DMS114 treated with DMSO at 0.1 percent for 48 hours (cell line): ENCODE results near the gene SOST.

Experiments
- DNase-seq: peaks from one replicate; lab custom pipeline; 2025; ENCODE audit not compliant: unreplicated experiment; lab: John Stamatoyannopoulos, UW

SOST gene

GRCh38 chr17:43745541-43745940, 13.1 kb downstream of the SOST start:
- DNase-seq = no peak

- no peak for DNase-seq
Measured at GRCh38 chr17:43741636-43742035, 17.0 kb downstream of the SOST start.

- no peak for DNase-seq
Measured at GRCh38 chr17:43740541-43740940, 18.1 kb downstream of the SOST start.

- DNase-seq = no peak
Measured at GRCh38 chr17:43737722-43738121, 20.9 kb downstream of the SOST start.

DNA sequence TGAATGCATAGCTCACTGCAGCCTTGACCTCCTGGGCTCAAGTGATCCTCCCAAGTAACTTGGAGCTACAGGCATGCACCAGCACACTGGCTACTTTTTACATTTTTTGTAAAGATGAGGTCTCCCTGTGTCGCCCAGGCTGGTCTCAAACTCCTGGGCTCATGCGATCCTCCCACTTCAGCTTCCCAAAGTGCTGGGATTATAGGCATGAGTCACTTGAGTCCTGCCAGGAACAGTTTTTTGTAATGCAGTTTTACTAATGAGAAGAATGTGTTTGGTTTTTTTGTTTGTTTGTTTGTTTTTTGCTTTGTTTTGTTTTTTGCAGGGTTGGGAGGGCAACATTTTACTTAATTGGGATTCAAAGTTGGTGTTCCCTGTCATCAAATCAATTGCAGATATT, 22.2 kb downstream of the SOST start:
- no peak for DNase-seq

DNA sequence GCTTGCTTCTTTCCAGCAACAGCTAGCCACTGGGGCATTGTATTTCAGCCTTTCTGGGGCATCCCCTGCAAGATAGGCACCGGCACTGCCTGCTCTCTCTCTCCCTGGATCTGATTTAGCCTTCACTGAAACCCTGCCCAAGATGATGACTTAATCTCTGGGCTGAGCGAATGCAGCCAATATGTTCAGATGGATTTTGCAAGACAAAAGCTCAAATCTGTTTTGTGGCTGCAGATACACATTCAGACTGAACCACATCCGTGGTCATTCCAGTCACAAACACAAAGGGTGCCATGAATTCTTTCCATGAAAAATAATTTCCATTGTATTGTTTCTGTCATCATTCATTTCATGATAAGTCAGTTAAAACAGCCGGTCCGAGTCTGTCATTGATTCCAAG, 24.2 kb downstream of the SOST start:
- no peak for DNase-seq

DNA sequence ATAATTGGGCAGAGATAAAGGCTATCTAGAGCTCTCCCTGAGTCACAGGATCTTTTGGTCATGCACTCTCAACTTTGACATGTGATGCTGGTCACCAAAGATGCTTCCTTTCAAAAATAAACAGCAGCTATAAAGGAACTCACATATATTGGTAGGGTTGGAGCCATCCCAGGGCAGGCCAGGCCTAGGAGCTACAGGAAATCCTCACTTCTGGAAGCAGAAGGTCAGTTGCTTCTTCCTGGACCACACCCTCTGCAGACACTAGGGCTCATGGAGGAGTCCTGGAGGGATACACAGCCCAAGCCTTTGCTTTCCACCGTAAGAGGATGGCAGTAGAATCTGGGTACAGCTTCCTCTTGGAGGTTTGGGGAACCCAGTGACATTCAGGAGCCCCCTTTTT, 24.6 kb downstream of the SOST start:
- no peak for DNase-seq

- DNase-seq = no peak
Measured at GRCh38 chr17:43732958-43733357, 25.6 kb downstream of the SOST start.

DNA sequence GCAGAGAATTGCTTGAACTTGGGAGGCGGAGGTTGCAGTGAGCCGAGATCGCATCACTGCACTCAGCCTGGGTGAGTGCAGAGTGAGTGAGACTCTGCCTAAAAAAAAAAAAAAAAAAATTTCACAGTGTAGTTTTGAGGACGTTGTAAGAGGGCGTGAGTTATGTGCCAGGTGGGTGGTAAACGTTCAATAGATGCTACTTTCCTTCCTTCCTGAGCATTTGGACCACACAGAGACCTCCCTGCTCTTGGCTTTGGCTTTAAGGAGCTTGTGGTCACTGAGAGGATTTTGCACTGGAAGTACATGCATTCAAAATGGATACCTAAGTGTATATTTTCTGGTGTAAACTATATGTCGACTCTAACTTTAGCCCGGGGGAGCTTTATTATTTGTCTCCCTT, 30.5 kb downstream of the SOST start:
- no peak for DNase-seq

- no peak for DNase-seq
Measured at GRCh38 chr17:43723697-43724359, 34.8 kb downstream of the SOST start.

- no peak for DNase-seq
Measured at GRCh38 chr17:43722870-43723665, 35.5 kb downstream of the SOST start.

DNA sequence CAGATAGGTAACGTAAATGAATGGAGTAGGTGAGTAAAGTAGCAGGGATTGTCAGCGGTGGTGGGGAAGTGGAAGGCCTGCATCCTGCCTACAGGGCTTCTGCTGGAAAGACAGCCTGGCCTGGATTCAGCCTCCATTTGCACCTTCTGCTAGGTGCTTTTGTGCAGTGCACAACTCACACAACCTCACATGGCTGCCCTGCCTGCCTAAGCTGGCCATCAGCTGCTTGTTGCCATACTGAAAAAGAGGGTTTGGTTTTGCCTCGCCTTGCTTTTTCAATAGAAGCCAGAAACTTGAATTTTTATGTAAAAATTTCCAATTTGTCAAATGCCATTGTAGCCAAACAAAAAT, 36.3 kb downstream of the SOST start:
- DNase-seq = no peak

DNA sequence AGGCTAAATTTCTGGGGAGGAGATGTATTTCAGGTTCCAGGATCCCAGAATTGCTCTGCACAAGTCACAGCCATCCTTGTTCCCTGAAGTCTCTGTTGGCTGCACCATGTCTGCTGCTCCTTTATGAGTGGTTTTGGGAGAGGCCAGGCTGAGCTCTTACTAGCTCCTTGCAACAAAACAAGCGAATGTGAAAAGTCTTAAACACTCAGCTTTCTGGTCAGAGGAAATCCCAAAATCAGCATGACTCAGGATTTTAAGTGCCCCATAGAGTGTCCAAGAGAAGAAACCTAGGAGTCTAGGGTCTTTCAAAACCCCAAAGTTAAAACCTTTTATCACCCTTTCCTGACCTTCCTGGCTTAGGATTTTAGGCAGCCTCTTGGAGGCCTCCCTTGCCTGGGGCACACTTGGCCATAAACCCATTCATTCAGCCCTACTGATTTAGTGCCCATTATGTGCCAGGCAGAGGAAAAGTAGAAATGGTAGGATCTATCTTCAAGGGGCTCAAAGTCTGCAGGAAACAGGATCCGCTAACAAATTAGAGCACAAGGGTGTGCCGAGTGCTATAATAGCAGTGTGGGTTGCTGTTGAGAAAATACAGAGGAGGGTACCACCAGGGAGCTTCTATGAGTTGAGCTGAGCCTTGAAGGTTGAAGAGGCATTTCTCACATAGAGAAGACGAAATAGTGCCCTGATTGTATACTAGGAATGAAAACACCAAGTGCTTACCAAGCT, 36.9 kb downstream of the SOST start:
- no peak for DNase-seq

- peak; percentile 29 for DNase-seq
Measured at GRCh38 chr17:43720311-43721060, 38.1 kb downstream of the SOST start.

DNA sequence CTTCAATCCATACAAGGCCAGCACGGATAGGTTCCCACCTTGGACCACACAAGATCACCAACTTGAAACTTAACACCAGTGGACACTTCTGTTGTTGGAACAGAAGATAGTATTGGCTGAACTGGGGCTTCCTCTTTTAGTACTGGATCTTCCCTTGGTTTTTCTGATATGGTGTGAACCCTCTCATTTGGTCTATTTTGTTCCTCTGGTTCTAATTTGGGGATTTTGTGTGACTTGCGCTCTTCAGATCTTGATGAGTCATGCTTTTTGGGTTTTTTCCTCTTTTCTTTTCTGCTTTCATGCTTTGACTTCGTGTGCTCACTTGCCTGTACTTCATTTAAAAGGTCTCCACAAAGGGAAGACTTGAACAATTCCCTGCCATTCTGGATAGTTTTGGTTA, 39.0 kb downstream of the SOST start:
- DNase-seq = no peak

- DNase-seq = no peak
Measured at GRCh38 chr17:43718544-43718943, 40.0 kb downstream of the SOST start.

DNA sequence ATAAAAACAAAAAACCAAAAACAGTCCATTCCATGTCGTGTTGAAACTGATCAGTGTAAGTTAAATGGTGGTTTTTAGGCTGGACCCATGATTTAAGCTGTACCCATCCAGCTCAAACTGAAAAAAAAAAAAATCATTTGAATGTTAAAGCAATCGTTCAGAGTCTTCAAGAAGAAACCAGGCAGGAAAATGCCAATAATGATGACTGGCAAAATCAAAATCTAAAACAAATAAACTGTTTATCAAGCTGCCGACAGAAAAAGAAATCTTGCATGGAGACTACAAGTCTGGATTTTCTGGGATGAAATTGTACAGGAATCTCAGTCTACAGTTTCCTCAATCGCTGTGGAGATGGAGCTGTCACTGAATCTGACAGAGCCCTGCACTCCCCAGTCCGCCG, 40.7 kb downstream of the SOST start:
- DNase-seq = no peak

GRCh38 chr17:43714465-43715149, 44.0 kb downstream of the SOST start:
- DNase-seq = no peak

DNA sequence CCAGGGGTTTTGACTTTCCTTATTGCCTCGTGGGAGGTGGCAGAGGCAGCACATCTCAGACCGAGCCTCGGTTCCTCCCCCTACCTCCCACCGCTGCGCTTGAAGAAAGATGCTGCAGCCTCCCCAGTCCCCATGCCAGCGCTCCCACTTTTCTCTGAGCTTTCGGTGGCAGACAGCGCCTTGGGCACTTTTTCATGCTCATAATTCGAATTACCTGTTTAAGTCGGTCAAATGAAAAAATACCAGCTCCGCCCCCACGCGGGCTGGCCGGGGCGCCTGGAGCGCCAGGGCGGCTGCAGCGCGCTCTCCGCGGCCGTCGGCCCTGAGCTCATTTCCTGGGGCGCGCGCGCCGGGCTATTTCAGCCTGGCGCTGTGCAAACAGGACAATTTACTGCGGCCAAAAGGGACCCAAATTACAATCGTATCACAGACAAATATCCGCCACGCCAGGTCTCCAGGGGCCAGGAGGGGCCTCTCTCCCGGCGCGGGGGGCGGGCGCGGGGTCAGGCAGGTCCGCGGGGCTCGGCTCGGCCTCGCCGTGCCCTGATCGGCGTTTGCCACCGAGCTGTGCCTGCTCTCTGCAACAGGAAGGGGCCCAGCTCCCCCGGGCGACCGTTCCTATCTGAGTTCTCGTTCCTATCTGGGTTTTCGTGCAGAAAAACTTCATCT, 45.0 kb downstream of the SOST start:
- DNase-seq = no peak

DNA sequence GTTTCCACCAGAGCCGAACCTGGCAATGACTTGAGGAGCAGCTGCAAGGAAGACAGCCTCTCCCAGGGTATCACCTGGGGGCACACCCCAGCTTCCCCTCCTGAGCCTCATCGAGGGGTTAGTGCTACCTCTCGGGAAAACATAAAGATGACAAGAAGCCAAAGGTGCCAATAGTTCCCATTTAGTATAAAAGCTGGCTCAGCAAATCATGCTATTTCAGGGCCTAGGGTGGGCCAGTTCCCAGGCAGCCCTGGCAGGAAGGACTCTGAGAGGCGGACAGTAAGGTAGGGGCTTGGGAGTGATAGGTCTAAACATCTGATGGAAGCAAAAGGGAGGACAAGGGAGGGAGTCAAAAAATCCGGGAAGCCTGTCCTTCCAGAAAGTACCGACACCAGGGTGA, 46.2 kb downstream of the SOST start:
- no peak for DNase-seq
